ENCODE measurements around the gene ANGPT4.

Gene ANGPT4

DNA sequence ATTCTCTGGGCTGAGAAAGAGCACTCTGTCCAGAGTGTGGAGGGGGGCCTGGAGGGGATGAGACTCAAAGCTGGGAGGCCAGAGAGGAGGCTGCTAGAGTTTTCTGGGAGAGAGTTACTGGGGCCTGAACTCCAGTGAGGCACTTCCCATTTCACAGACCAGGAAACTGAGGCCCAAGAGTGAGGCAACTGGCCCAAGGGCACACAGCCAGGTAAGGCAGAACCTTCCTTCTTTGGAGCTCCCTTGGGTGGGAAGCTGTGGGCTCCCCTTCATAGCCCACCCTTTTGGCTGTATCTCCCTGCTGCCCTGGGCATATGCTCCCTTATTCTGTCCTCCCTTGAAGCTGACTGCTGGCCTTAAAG, 34.4 kb downstream of the ANGPT4 start:
- Histone ChIP-seq H3K27ac (no peak overlapping the region), H3K4me3 (no peak overlapping the region)

DNA sequence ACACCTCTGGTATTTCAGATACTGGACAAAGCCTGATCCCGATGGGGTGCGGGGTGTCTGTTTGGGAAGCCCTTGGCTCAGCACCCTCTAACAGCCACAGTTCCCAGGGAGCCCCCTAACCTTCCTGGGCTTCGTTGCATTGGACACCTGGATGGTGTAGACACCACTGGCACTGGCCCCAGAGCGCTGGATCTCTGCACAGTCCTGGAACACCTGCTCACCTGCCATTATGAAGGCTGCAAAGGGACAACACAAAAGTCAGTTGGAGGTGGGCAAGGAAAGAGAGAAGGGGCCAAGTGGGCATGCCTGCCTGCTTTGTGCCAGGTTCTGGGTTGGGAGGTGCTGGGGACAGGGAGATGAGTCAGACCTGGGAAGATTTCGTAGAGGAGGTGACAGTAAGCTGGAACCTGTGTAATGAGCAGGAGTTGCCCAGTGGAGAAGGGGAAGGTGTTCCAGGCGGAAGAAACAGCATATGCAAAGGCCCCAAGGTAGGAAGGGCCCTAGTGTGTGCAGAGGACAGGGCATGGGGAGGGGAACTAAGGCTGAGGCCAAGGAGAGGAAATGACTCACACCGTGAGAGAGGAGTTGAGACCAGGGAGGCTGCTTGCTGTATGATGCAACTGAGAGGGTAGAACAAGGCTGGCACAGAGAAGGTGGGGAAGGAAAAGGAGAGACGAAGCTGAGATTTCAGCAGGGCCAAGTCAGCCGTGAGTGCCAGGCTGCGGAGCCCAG, 34.9 kb downstream of the ANGPT4 start:
- no peak overlapping the region for H3K27ac ChIP-seq
- no peak overlapping the region for H3K4me3 ChIP-seq

DNA sequence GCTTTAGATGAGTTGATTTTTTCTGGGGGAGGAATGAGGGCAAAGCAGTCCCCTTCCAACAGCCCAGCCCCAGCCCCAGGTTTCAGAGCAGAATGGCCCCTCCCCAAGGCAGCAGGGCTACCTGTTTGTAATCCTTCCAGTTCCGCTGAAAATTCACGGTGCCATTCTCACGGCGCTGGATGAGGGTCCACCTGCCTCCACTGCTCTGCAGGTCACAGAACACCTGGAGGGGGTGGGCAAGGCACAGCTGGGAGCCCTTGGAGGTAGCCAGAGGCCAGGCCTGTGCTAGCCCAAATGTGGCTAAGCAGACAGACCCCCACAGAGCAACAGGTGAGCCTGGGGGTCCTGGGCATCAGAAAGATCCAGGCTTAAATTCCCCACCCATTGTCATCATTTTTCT, 36.5 kb downstream of the ANGPT4 start:
- Histone ChIP-seq H3K27ac (no peak overlapping the region), H3K4me3 (no peak overlapping the region)

DNA sequence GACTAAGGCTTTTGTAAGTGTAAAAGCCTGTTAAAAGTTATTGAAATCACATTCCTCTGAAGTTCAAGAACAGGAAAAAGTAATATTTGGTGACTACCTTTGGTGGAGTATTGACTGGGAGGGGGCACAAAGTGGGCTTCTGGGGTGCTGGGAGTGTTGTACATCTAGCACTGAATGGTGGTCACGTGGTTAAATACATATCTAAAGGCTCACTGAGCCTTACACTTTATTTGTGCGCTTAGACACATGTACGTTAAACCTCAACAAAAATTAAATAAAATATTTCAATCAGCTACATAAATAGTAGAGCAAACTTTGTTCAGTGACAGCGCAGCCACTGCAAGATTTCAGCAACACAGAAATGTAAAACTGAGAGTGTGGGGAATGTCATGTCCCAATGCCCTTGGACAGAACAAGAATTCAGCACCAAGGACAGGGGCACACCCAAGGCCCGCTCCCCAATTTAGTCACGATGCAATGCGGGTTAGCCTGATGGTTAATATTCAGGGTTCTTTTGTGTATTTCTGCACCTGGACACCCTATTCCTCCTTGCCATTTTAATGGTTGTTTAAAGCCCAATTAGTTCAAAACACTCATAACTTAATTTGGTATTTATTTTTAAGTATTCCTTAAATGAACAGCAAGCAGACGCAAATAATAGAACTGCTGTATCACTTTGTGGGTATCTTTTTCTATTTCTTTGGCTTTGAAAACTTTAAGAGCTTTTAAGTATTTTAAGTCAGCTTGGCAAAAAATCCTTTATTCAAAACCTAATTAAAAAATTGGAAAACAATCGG, 37.4 kb downstream of the ANGPT4 start:
- no peak overlapping the region for H3K27ac ChIP-seq
- H3K4me3 ChIP-seq: no peak overlapping the region

DNA sequence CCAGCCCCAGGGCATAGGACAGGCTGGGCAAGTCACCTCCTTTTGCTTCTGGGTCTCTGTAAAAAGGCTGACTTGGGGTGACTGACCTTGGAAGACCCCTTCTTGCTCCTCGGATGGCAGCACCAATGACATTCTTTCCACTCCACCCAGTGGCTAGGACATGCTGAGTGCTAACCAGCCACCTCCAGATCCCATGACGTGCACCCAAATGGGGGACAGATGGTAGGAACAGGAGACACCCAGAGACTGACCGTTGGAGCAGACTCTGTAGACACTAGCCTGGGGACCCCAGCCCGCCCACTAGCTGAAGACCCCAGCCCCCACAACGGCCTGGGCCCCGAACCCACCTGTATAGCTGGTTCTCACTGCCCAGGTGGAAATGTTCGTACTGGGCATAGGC, 38.3 kb downstream of the ANGPT4 start:
- no peak overlapping the region for H3K27ac ChIP-seq

DNA sequence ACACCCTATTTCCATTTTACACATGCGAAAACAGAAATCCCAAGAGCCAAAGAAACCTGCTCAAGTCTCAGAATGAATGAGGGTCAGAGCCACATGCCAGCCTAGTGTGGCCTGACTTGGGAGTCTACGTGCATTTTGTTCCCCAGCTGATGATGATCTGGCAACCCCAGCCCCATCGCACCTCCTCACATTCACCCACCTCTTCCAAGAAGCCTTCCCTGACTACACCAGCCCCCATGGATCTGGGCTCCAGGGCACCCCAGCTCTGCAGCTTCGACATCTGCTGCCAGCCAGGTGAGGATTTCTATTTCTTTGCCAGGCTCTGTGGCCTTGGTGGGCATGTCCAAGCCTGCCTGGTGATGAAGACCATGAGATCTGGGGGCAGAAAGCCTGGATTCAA, 41.0 kb downstream of the ANGPT4 start:
- H3K4me3 ChIP-seq: no peak overlapping the region
- H3K27ac ChIP-seq: no peak overlapping the region

More for the DNA sequence above, 38.3 kb downstream of the ANGPT4 start:
- no peak overlapping the region for H3K4me3 ChIP-seq

DNA sequence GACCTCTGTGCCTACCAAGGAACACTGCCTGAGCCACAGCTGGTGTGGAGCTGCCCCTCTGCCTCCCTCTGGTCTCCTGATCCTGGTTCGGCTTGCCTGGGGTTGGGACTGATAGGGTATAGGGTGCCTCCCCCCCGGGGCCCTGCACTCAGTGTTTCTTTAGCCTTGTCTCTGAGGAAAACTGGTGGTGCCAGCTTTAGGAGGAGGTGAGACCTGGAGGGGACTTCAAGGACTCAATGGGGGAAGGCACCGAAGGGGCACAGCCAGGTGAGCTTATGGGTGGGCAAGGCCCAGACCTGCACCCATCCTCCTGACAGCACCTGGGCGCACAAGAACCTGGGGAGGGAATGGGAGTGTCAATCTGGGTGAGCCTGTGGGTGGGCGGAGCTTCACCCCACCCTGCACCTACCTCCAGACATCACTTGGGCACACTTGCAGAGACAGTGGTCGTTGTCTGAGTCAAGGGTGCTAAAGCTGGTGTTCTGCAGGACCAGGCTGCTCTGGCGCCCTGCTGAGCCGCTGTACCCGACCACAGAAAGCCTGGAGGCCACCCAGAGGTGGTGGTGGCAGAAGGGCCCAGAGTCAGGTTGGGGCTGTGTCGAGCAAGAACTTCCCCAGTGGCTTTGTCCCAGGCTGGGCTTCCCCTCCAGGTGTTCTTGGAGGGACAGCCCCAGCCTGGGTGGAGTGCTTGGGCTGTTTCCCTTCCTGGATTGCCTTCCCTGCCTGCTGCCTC, 42.1 kb downstream of the ANGPT4 start:
- H3K4me3 ChIP-seq: no peak overlapping the region
- H3K27ac ChIP-seq: no peak overlapping the region

DNA sequence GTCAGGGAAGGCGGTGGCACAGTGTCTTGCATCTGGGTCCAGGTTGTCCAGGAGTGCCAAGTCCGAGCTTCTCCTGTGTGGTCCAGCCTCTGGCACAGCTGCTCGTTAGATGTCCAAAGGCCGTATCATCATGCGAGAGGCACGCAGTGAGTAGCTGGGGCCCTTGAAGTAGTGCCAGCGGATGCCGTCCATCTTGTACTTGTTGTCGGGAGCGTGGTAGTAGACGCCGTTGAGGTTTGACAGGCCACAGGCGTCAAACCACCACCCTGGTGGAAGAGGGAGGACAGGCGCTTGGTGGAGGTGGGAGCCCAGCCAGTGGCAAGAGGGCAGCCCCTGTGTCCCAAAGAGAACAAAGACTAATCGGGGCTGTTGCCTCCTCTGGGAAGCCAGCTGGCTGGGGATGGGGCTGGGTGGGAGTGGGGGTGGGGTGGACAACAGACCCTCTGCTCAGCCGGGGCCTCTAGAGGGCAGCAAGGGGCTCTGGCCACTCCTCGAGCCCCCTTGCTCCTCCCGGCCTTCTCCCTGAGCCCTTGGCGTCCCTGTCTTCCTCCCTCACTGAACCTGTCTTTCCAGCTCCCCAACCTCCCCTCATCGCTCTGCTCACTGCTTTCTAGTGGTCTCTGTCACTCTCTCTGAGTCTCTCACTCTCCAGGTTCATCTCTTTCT, 43.1 kb downstream of the ANGPT4 start:
- Histone ChIP-seq H3K4me3 (no peak overlapping the region), H3K27ac (no peak overlapping the region)

DNA sequence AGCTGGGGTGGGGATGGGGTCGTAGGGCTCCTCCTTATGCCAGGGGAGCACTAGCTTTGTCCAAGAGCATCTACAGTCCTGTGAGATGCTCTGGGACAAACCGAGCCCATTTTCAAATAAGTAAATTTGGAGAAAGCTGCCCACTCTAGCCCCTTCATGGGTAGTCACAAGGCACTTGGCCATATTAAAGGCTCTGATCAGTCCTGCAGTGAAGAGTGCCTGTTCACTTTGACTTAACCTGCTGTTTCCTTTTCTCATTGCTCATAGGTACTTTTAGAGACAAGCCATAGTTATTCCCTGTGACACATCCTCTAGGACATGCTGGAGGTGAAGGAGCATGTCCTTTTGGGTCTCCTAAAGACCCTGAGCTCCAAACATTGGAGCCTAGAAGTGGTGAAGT, 44.2 kb downstream of the ANGPT4 start:
- H3K27ac ChIP-seq: no peak overlapping the region

DNA sequence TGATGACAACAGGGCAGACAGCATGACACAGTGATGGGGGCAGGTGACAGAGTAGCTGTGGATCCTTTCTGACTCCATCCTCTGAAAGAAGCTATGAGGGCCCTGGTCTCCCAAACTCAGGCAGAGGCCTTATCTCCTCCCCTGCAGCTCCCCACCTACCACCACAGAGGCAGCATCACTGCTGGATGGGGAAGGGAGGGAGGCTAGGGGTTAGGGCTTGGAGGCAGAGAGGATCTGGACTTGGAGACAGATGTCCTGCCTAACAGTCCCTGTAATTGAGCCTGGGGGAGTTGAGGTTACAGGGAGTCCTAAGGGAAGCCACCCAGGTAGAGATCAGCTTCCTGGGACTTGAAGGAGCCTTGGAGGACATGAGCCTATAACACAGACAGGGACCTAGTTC, 44.7 kb downstream of the ANGPT4 start:
- Histone ChIP-seq H3K4me3 (no peak overlapping the region), H3K27ac (no peak overlapping the region)

More for the DNA sequence above, 44.2 kb downstream of the ANGPT4 start:
- H3K4me3 ChIP-seq: no peak overlapping the region

DNA sequence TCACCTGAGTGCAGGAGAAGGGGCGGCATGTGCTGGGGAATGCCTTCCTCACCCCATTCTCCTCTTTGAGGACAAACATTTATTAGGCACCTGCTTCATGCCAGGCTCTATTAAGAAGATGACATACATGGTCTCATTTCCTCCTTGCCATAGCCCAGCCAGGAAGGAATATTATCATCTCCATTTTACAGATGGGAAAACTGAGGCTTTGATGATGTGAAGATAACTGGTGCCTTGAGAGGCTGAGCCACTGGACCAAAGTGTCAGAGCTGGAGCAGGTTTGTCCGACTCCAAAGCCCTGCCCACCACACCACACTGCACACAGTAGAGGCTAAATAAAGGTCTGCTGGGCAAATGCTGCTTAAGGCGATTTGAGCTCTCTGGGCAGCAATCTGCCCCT, 45.4 kb downstream of the ANGPT4 start:
- Histone ChIP-seq H3K27ac (no peak overlapping the region), H3K4me3 (no peak overlapping the region)

DNA sequence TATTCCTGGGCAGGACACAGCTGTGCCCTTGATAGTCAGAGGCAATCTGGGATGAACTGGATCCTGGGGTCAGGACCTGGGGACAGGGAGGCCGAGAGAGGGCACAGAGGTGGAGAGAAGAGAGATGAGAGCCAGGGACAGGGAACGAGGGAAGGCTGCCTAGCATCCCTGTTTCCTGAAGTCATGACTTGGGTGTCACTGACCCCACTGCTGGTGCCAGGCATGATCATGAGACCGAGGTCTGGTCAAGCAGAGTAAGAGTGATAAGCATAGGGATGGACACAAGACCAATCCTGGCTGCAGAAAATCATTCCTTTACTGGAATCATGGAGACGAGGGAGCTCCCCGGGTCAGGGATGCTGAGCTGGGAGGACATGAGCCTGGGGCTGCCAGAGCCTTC, 46.5 kb downstream of the ANGPT4 start:
- Histone ChIP-seq H3K4me3 (no peak overlapping the region), H3K27ac (no peak overlapping the region)

DNA sequence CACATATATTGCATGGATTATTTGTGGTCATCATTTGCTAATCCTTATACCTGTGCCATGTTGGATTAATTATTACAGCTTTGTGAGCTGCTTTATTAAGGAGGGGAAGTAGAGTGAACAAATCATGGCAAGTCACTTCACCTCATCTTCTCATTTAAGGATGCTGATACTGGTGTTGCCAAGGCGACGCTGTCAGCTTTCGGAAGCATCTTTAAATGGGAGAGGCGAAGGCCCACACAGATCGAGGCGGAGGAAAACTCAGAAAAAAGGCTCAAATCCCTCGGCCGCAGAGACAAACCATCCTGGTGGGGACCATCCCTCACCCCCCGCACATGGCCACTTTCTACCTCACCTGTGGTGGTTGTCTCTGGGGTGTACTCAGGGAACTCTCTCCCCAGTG, 47.9 kb downstream of the ANGPT4 start:
- H3K27ac ChIP-seq: no peak overlapping the region
- H3K4me3 ChIP-seq: no peak overlapping the region

DNA sequence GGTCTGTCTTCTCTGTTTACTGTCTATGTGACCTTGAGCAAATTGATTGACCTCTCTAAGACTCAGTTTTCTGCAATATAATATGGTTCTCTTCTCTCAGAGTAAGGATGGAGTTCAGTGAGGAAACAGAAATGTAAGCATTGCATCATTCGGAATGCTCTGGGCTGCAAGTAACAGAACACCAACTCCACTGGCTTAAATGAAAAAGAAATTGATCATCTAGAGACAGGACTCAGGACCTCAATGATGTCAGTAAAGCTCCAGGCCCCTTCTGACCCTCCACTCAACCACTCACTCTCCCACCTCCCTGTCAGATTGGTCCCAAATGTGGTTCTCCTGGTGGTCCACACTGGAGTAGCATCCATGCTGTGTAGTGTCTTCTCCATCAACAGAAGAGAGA, 50.7 kb downstream of the ANGPT4 start:
- H3K27ac ChIP-seq: no peak overlapping the region
- no peak overlapping the region for H3K4me3 ChIP-seq

DNA sequence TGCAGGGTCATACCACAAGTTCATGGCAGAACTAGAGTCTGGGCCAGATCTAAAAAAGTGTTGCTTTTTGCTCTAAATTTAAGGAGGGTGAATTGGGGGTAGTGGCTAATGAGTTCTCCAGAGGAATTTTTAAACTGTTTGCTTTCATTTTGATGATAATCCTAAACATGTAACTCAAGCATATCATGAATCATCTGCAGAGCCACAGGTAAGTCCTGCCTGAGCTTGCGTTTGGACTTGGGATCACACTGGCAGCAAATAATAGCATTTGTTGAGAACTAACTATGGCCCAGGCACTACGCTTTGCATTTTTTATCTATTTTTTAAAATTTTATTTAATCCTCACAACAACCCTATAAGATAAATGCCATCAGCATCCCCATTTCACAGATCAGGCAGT, 55.2 kb downstream of the ANGPT4 start:
- Histone ChIP-seq H3K4me3 (no peak overlapping the region), H3K27ac (peak overlapping the region in 2 of 21 experiments; percentile 34 to 43)

DNA sequence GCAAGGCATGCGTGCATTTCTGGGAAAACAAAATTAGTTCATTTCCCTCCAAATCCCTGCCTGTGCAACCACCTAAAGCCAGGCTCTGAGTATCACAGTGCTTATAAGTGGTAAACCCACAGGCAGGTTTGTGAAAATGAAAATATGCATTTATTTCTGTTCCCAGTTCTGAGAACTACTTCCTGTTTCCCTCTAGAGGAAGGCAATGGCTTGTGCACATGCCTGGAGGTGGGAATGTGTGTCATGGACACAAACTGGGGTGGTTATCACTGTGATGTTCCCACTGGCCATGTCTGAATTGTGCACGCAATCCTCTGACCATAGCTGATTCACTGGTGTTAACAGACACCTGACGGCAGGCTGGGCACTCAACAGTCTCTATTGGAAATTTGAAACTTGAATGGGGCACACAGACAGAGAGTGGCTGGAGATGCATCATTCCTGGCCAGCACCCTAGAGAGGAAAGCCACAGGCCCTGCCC, 56.3 kb downstream of the ANGPT4 start:
- no peak overlapping the region for H3K4me3 ChIP-seq
- peak overlapping the region in 1 of 21 experiments; percentile 33 for H3K27ac ChIP-seq

DNA sequence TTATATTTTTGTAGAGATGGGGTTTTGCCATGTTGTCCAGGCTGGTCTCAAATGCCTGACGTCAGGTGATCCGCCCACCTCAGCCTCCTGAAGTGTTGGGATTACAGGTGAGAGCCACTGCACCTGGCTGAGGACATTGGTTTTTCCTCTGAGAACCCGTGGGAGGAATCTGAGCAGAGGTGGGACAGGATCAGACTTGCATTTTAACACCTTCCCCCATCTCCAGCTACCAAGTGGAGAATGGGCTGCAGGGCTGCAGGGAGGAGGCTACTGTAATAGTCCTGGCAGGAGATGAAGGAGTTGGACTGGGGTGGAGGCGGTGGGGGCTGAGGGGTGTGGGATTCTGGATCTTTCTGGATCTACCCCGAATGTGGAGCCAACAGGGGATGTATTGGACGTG, 58.1 kb downstream of the ANGPT4 start:
- H3K4me3 ChIP-seq: no peak overlapping the region
- peak overlapping the region in 1 of 21 experiments; percentile 29 for H3K27ac ChIP-seq

DNA sequence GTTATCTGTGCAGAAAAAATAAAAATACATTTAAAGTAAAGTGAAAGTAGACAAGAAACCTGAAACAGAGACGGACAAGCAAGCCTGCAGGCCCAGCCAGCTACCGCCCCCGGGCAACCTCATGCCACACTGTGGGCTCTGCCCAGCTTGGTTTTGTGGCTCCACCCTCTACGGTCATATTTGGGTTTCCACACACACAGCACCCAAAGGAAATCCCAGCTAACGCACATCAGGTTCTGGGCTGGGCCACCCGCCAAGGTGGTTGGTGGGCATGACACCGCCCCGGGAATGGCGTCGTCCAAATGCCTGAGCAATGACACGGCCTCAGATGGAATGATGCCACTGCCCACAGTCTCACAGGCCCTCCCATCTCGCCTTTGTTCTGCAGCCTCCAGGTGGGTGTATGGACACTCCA, 59.8 kb downstream of the ANGPT4 start:
- H3K4me3 ChIP-seq: no peak overlapping the region
- H3K27ac ChIP-seq: peak overlapping the region in 12 of 21 experiments; percentile 3 to 72 (median 42)

DNA sequence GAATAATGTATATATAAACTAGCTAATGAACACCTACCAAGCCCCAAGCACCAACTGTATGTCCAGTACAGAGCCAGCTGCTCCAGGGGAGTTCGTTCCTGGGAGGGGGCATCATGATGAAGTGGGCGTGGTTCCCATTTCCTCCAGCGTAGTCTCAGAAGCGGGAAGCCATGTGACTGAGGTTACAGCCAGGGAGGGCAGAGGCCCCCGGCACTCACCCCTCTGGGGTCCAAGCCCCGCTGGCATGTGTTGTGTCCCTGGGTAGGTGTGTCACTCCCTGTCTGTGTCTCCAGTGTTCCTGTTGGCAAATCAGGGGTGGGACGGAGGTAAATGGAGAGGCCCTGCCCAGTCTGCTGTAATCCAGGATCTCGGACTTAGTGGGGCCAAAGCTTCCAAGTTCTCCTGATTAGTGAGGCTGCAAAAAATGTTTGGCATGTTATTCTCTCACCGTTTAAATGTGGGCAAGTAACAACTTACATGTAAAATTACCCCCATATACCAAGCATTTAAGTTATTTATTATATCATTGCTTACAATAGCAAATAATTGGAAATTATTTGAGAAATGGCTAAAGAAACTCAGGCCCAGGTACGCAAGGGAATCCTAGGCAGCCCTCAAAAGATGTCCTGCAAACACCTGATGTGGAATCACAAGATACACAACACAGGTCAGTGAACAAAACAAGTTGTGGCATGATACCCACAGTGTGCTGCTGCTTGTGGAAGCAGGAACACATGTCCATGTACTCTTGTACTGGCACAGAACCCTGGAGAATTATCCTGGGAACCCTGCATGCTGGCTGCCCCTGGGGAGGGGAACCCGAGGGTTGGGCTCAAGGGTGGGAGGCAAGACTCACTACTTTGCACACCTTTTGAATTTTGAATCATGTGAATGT, 60.4 kb downstream of the ANGPT4 start:
- no peak overlapping the region for H3K4me3 ChIP-seq
- H3K27ac ChIP-seq: peak overlapping the region in 14 of 21 experiments; percentile 3 to 72 (median 42)

All from skin epidermis (tissue), 12 donors.